CD4-positive, alpha-beta T cell treated with Interferon alpha-2 for 1 hour (primary cell): Measurements from ENCODE around the gene UGT1A4.

ENCODE experiments used
- DNase-seq, 2 donors: peaks; one replicate each; pipeline ENCODE4 v3.0.0-alpha.2; 2020 to 2022

Gene UGT1A4

DNA sequence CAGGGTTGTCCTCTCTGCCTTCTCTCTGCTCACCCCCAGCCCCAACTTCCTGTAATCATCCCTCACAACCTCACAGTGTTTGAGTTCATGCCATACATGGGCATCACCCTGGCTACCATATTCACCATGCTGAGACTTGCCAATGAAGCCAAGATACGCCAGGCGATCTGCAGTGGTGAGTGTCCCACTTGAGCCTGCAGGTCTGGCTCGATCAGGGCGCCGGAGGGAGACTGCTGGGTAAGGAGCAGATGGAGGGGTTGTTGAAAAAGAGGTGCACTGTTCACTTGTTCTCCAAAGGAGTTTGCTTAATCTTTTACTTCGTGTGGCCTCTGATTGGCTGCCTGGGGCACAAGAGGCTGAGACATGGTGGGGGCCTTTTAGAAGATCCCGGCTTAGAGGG lies 74.2 kb downstream of the UGT1A4 start:
- no peak for DNase-seq

DNA sequence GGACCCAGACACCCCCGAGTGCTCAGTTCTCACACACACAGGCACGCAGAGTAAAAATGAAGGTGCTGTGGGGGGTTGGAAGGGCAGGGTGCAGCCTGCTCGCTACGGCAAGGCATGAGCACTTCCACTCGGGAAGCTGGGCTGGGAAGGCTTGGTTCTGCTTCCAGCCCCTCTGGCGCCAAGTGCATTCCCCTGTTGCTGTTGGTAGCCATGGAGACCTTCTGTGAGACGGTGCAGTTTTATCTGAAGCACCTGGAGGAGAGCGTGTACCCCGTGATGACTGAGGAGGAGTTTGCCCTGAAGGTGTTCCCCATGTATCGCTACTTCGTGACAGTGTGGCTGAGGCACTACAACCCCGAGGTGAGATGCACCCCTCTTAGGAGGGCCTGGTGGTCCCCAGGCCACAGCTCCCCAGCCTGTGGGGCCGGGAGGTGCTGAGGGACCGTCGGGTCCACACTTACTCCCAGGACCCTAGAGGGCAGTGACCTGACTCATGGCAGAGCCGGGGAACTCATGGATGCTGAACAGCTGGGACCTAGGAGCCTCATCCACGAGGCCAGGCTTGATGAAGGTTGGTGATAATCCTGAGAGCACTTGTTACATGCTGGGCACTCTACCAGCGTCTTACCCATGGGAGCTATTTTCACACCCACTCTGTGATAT lies 75.1 kb downstream of the UGT1A4 start:
- no peak for DNase-seq

GRCh38 chr2:233794128-233794658 lies 75.7 kb downstream of the UGT1A4 start:
- DNase-seq, result no peak

DNA sequence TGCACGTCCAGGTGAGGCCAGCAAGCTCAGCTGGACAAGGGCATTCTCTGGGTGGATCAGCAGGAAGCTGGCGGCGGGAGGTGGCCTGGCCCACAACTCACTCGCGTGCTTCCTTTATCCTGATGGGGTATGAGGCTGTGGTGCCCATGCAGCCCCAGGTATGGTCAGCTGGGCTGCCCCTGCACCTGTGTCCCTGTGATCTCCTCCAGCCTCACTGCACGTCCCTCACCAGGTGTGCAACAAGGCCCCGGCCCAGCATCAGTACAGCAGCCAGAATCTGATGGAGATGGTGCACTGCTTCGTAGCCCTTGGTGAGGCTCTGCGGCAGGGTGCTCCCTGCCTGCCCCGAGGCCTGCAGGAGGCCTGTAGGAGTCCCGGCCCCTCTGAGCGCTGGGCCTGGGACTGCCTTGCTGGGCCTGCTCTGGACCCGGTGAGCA lies 77.2 kb downstream of the UGT1A4 start:
- DNase-seq, result no peak

GRCh38 chr2:233796254-233796653 lies 77.7 kb downstream of the UGT1A4 start:
- no peak for DNase-seq

DNA sequence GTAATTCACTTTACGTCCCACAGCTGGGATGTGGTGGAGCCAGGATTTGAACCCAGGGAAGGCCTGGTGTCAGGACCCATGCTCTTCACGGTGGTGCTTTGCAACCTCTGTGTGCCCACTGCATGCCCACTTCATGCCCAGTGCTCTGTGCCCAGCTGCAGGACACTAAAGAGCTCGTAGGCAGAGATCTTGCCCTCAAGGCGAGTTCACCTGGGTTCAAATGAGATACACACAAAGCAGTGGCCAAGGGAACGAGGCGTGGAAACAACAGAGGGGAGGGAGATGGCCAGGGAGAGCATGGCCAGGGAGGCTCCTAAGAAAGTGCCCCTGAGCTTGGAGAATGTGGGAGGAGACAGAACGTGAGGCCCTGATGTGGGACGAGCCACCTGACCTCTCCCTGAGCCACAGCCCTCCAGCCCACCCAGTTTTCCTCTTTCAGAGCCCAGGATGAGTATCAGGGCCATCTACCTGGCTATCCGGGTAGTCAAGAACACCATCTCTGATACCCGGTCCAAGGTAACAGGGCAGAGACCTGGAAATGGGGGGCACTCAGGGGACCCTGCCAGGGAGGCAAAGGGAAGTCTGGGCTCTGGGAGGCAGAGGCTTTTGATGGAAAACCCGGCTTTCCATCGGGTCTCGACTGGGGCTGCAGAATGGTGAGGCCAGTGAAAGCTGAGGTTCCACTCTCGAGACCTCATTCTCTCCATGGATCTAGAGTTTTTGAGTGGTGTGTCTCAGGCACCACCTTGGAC lies 80.0 kb downstream of the UGT1A4 start:
- no peak for DNase-seq

DNA sequence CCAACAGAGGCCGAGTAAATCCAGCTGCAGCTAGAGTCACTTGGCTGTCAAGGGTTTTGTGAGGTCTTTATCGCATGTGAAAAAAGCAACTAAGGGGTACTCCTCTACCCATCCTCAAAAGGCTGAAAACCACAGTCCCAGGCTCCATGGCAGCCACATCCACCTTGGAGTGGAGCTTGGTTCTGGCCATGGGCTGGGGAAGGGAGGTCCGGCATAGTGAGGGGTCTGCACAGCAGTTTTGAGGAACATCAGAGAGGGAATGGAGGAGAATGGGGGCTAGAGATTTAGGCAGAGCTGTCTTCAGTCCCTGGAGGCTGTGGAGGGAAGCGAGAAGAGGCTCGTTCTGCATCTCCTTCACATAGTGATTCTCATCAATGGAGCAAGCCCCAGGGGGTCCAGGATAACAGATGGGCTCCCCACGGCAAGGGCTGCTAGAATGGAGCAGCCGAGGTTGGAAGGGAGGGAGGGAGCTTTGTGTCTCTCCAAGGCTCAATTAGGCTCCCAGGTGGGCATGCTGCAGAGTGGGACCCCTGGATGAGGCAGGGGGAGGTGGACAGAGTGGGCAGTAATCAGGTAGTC lies 80.6 kb downstream of the UGT1A4 start:
- DNase-seq, result no peak

- DNase-seq, result no peak
Observed at GRCh38 chr2:233799716-233800115, 81.2 kb downstream of the UGT1A4 start.

- no peak for DNase-seq
Observed at GRCh38 chr2:233800208-233800607, 81.7 kb downstream of the UGT1A4 start.

DNA sequence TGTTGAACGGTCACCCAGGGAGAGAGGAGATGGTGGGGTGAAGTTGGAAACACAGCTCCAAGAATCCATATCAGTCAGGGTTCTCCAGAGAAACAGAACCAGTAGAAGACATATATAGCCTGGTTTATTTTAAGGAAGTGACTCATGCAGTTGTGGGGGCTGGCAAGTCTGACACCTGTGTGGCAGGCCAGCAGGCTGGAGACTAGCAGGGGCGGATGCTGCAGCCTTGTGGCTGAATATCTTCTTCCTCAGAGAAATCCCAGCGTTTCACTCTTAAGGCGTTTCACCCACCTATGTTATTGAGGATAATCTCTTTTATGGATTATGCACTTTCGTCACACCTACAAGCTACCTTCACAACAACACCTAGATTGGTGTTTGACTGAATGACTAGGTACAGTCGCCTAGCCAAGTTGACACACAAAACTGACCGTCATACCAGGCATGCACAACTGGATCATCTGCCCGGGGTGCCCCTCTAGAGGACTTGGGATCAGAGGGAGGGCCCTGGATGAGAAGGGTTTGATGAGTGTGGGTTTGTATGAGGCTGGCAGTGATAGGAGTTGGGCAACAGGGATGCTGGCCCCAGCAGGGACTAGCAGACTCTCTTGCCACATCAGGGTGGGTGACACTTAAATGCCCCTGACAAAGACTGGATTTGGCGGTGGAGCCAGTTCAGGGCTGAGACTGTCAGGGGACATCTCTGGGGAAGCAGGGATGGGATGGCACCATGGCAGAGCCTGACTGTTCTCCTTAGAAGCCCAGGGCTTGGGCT lies 83.0 kb downstream of the UGT1A4 start:
- DNase-seq, result no peak

GRCh38 chr2:233802132-233802815 lies 83.7 kb downstream of the UGT1A4 start:
- no peak for DNase-seq

- no peak for DNase-seq
Observed at GRCh38 chr2:233803292-233803911, 84.9 kb downstream of the UGT1A4 start.

- DNase-seq, result no peak
Observed at GRCh38 chr2:233803994-233804393, 85.5 kb downstream of the UGT1A4 start.

DNA sequence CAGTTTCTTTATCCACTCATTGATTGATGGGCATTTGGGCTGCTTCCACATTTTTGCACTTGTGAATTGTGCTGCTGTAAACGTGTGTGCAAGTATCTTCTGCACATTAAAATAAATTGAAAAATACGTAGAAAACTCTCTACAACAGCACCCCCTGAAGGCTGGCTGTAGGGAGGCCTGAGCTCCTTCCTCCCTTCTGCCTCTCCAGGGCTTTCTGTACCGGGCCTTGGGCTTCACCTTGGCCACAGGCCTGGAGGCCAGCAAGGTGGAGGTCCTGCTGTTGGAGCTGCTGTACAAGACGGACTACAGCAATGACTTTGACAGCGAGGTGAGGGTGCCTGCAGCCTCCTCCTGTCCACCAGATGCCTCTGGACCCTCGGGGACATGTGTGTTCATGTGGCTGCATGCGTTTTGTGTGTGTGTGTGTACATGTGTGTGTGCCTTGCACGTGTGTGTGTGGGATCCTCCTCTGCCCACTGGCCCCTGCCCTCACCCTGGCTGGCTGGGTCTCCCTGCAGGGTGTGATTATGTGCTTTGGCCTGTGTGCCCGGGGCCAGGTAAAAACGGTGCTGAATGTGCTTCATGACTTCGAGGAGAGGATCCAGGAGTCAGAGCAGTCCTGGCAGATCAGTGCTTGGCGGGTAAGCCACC lies 88.8 kb downstream of the UGT1A4 start:
- no peak for DNase-seq

DNA sequence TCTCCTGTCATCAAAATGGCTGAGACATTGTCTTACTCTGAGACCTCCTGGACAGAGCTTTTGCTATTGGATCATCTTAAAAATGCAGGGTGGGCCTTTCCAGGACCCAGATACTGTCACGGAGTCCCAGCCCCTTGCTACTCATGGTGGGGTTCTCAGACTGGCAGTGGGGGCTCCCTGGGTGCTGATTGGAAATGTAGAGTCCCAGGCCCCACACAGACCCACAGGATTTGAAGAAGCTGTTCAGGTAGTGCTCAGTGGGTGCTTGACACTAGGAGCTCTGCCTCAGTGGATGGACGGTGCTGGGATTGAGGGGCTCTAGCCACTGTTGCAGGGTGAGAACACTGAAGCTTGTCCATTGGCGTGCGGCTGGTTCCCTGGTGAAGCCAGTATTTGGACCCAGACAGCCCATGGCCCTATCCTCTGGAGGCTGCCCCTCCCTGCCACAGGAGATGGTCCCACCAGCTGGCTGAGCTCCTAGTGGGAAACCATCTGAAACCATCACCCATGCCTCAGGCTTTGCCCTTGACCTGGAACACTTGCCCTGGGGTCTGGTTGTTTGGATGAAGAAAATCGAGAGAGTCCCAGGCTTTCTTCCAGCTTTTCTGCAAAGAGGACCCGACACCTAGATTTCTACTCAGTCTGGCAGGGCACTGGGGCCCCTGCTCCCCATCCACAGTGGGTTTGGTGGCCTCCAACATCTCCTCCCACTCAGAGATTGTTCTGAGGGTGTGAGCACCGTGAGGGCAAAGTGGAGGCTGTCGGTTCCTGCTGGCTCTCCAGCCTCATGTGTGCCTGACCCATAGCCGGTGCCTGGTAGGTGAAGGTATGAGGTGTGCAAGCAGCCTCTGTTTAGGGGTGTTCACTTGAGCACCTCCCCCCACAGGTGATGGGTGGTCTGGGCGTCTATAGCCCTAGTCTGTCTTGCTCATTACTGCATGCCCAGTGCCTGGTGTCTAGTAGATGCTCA lies 89.7 kb downstream of the UGT1A4 start:
- DNase-seq, result no peak

GRCh38 chr2:233810385-233810784 lies 91.8 kb downstream of the UGT1A4 start:
- no peak for DNase-seq

DNA sequence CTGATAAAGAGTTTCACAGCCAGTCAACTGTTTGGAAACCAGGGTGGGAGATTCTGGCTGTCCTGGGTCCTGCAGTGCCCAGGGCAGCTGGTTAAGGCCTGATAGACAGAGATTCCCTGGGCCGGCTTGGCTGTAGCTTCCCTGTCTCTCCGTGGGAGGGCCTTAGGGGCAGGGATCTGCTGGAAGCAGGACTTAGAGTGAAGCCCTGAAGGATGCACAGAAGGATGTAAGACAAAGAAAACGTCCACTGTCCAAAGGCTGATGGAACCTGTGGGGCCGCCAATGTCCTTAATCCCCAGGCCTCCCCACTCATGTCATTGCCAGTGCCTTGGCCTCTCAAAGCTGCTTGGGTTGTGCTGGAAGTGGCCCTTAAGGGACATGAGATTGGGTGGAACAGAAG lies 92.6 kb downstream of the UGT1A4 start:
- no peak for DNase-seq

- no peak for DNase-seq
Observed at GRCh38 chr2:233811732-233812131, 93.2 kb downstream of the UGT1A4 start.

DNA sequence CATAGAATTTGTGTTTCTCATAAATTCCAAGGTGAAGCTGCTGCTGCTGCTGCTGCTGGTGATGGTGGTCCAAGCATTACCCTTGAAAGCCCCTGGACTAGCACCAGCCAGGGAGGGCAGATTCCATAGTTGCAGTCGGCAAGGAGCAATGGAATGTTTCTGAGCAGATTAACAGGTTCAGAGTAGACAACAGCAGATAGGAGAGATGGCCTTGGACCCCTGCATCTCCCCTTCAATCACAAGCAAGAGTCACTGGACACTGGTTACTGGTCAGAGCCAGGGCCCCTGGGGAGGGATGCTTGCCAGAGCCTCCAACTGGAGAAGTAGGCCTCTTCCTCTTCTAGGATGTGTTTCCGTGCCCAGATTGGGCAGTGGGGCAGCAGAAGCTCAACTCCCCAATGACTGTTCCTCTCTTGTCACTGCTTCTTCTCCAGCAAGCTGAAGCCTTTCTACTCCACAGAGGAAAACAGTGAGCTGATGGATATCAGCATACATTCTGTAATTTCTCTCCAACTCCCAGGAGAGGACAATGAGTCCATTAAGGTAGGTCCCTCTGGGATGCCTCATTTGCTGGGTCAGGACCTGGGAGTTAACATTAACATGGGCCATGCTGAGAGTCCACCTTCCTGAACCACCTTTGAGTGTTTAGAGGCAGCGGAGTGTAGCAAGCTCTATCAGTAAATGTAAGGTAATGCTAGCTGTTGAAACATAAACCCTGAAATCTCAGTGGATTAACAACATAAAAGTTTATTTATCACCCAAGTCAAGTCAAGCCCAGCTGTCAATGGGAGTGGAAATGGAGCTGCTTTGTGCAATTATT lies 94.9 kb downstream of the UGT1A4 start:
- DNase-seq, result no peak
